ENCODE data around the gene GPC6.

Gene GPC6

DNA sequence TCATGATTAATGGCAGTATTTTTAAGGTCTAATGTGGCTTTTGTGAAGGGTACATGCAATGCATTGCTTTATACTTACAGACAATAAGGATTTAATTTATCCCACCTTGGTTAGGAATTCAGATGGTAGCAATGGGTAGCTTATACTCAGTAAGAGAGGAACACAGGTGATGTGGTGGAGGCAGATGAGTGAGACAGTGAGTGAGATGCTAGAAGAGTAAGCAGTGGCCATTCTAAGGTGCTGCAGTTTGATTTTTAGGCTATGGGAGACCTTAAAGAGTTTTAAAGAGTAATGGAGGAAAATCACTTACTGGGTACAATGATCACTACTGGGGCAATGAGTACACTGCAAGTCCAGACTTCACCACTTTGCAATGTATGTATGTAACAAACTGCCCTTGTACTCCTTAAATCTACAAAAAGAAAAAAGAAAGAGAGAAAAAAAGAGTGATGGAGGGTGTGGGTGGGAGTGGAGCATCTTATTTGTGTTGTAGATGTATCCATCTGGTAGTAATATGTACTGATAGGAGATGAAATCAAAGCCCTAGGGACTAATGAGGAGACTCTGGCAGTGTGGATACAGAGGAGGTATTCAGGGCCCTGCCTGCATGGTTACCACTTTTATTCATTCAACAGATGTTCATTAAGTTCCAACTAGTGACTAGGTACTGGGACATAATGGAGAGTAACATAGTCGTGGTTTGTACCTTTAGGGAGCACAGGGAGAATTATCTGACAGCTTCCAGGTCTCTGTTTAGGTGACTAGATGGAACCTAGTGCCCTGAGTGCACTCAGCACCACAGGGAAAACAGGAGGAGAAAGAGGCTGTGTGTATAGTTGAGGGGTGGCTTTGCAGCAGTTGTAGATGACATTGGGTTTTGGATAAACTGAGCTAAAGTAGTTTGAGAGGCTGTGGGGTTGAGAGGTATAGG is 99.0 kb downstream of the GPC6 start:
- no peak for DNase-seq

DNA sequence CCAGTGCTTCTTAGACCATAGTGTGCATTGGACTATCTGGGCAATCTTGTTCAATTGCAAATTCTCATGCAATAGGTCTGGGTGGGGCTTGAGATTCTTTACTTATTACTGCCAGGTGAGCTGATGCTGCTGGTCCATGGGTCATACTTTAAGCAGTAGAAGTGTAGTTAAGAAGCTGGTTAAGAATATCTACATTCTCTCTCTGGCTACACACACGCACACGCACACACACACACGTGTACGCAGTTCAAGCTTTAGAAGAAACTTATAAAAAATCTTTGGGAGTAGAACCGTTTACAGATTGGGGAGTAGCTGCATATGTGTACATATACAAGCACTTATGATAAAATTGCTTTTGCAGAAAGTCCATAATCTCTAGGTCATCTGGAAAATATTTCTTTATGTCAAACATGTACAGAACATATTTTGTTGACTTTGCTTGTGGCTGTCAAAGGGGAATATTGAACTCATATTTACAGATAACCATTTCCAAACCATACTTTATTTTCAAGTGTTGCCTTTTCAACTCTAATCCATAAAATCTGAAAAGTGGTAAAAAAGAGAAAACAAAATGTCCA is 99.7 kb downstream of the GPC6 start:
- no peak for DNase-seq

DNA sequence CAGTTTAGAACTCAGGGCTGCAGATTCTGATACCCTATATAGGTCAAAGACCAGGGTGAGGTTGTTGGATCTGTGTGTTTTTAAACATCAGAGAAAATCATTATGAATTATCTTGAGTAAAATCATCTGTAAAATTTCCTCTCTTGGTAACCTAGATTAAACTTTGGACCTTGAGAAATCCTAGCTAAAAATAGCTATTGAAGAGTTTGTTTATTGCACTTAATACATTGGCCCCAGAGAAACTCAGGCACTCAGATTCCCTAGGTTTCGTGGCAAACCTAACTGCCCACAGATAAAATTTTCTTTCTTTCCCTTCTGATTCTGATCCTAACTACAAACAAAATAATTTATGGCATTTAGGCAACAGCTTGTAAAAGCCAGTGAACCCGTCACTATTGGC is 102.3 kb downstream of the GPC6 start:
- DNase-seq = no peak

DNA sequence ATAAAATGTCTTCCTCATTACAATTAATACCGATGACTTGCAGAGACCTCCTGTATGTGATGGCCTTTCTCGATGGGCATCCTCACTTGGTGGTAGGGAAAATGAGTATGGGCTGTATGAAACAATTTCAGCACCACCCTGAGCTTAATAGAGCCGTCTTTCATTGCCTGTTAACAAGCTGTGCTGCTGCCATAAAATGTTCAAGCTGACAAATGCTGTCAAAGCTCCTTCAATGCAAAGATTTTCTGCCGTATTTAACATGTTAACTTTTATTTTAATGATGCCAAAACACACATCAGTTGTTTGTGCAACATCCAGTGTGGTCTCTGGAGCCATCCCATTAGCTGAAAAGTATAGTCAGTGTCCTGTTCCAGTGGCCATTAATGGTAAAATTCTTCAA is 110.1 kb downstream of the GPC6 start:
- no peak for DNase-seq

DNA sequence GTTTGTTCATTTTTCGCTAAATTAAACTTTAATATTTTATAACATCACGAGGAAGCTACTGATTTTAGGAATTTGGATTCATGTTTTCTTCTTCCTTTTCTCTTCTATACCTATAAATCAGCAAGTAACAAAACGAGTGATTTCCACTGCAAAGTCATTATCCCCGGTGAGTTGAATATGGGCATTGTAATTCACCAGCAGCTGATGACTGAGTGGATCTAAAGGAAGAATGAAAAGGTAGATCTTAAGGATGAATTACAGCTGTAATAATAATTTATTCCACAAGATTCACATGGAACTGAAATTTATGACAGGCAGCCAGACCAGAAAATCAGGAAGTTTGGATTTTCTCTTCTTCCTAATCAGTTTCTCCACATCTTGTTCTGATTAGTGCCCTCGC is 111.4 kb downstream of the GPC6 start:
- no peak for DNase-seq

DNA sequence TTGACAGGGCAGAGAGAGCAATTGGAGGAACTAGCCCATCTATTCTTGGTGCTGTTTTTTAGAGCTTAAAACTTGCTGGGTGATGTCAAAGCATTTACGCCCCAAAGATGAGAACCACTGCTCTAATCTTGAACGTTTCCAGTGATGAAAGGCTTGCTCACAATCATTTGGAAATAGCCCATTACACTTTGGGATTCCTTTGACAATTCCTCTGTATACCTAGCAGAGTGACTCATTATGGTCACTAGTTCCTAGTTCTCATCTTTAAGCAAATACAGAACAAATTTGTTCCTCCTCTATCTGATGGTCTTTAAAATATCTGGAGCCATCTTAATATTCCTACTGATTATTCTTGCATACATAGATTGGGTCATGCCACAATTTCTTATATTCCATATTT is 112.3 kb downstream of the GPC6 start:
- no peak for DNase-seq

DNA sequence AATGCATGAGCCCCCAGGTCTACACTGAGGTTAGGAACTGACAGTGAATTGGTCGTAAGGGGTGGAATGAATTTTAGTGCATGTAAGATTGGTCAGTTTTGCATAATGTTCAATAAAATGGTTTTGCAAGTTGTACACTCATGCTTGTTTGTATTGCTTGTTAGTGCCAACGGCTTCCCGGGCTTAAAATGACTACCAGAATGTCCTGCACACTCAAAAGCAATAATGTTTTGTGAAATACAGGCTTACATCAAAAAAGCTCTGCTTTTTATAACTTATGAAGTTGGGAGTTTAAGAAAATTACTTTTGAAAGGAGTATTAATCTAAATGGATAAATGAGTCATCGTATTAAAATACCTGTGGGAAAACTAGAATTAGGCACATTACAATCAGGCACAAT is 112.9 kb downstream of the GPC6 start:
- DNase-seq = no peak

DNA sequence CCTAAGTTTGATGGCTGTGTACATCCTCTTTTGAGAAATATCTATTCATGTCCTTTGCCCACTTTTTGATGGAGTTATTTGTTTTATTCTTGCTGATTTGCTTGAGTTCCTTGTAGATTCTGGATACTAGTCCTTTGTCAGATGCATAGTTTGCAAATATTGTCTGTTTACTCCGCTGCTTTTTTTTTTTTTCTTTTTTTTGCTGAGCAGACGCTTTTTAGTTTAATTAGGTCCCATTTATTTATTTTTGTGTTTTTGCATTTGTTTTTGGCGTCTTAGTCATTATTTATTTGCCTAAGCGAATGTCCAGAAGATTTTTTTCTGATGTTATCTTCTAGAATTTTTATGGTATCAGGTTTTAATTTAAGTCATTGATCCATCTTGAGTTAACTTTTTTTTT is 114.9 kb downstream of the GPC6 start:
- DNase-seq = no peak

DNA sequence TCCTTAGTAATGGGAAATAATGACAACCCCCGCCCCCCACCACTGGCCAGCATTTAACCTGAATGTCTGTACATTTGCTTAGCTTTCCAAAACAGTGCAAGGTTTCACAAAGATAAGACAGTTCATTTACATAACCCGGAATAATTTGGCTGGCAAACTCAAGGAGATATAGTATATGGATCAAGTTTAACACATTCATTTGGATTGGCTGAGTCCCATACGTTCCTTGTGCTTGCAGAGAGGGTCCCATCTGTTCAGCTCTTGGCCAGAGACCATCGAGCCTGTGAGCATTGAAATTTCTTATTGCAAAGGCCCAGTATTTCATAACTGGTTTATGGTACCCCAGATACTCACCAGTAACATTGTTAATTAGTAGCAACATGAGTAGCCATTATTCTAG is 116.5 kb downstream of the GPC6 start:
- DNase-seq = no peak

DNA sequence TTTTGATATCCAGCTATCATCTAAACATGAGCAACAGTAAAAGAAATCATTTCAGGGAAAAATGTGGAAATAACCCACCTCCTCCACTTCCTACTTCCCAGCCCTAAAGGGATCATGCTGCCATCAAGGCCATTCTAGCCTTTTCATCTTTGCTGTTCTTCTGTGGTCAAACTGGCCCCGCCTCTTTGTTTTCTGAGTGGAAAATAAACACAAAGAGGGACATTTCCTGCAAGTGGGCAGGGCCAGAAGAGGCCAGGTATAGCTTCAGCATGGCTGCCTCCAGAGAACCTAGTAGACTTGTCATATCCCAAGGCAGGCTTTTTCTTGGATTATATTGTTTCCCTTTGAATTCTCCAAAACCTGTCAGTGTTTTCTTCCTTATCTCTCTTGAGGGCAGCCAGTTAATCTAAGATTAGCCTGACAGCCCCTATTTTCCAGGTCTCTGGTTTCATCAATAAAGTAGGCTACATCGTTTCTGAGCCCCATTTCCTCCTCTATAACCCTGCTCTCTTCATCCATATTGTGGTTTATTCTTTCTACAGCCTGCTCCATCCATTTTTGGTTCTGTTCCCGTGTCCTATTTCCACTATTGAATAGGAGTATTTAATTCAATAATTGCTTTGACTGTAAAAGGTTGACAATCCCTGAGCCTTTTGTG is 117.6 kb downstream of the GPC6 start:
- no peak for DNase-seq

DNA sequence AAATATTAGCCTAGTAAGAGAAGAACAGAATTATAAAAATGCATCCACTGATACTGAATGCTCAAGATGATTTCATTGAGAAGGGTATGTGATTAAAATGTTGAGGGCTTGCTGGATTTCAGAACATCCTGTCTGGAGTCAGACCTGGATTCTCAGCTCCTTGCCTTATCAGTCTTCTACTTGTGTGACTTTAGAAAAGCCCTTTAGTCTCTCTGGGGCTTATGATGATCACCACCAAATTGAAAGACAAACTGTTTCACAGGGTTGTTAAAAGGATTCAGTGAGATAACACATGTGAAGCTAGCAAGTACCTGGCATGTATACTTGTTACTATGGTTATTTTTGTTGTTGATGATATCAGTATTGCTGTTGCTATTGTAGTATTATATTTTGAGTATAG is 118.4 kb downstream of the GPC6 start:
- DNase-seq = no peak

DNA sequence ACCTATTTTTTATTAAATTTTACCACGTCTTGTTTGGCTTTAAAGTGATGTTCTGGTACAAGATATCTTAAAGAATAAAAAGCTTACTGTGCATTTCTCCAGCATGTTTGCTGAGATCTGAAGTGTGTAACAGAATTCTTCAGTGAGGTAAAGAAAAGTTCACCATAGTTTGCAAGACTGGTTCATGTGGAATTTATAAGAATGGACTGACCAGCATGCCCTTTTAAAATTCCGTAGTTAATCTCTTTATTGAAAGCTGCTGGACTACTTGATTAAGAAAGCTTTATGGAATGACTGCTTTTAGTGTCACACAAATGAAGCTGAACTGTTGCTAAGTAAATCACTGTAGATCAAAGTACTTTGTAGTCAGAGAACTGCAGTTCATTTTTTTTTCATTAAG is 119.2 kb downstream of the GPC6 start:
- no peak for DNase-seq

DNA sequence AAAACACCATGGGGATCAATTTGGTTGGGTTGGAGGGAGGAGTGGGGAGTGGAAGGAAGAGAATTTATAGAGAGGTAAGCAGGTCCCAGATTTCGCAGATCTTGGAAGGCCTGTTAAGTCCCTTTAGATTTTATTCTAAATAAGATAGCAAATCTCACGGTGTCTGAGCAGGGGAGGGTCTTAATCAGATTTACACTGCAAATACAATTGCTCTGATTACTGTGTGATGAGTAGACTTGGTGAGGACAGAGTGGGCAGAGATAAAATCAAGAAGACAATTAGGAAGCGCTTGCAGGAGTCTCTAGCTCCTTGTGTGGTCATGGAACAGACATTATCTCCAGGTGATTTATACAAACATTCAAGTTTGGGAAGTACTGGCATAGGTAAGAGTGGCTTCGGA is 126.0 kb downstream of the GPC6 start:
- no peak for DNase-seq

DNA sequence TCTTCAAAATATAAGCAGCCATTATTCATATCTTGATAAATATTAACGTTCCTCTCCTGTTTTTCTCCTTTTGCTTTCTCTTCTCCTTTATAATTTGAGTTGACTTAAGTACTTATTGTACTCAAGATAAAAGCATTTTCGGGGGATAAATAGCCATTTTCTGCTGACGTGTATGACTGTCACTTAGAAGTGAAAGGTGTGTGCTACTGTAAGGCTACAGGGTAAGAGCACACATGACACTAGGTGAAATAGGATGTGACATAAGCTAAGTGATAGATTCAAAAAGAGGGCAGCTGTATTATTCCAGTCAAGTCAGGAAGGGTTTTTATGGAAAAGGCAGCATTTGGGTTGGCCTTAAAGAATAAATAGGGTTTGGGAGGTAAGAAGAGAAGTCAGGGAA is 128.5 kb downstream of the GPC6 start:
- no peak for DNase-seq

DNA sequence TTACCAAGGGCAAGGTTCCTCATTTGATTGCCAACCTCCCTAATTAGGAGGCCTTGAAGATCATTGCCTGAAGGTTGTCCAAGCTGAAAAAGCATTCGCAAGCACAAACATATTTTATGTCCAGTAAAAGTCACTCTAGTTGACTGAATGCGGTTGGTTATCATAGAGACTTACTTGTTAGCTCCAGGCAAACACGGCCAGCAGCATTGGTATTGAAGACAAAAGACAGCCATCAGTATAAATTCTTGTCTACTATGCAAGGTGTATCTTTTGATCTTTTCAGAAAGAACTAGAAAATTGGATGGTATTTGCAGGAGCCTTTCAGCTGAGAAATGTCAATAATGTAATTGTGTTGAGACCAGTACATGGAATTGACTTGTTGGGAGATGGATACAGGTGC is 129.9 kb downstream of the GPC6 start:
- no peak for DNase-seq

DNA sequence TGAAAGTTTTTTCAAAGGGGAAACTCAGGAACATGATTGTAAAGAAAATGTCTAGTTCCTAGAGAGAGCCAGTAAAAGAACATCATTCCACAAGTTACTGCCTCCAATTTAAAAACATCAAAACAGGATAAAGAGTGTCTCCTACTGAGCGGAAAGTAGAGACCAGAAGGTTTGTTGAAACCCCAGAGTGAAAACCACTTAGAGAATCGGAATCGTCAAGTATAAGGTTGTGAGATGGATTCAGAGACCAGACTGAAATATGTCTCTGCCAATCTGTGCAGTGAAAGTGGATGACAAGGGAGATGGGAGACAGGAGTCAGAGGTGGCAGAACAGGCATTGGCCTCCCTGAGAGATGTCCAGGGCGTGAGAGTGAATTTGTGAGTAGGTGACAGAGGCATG is 133.4 kb downstream of the GPC6 start:
- DNase-seq = no peak

DNA sequence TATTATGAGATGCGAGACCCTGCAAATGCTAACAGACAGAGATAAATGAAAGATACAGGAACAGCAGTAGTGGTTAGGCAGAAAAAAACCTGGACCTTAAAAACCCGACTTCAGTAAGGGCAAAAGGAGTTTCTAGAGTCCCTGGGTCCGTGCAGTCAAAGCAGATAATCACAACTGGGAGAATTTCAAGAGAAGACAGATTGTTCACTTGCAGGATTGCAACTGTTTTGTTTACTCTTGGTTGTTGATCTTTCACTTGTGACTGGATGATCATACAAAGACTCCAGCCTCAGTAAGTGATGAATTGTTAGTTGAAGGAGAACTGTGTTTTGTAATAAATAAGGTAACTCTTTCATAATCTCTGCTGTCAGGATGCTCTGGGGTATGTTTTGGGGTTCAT is 135.1 kb downstream of the GPC6 start:
- no peak for DNase-seq

DNA sequence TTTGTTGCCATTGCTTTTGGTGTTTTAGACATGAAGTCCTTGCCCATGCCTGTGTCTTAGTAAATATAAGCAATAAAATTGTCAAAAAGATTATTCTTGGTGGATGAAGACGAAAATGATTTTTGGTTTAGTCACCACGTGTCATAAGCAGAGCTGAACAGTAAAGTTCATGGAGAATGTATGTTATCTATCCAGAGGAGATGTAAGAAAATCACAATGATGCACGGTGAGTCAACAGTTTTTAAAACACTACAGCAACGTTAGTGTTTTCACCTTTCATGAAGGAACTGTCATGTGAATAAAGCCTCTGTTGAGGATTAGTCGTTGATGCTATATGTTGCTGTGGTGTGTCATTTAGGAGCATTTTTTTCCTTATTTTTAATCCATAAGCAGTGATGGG is 137.6 kb downstream of the GPC6 start:
- DNase-seq = no peak

DNA sequence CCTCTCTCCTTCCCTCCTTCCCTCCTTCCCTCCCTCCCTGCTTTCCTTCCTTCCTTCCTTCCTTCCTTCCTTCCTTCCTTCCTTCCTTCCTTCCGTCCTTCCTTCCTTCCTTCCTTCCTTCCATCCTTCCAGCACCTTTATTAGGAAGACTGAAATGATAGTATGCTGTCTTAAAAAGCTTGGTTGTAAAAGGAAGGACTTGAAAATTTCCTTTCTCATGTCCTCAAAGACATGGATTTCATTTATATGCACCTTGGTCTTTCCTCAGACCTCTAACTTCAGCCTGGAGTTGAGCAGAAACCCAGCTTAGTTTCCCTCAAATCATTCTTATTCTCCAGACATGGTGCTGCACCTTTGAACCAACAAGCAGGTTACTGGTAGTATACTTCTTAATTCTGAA is 141.7 kb downstream of the GPC6 start:
- no peak for DNase-seq

DNA sequence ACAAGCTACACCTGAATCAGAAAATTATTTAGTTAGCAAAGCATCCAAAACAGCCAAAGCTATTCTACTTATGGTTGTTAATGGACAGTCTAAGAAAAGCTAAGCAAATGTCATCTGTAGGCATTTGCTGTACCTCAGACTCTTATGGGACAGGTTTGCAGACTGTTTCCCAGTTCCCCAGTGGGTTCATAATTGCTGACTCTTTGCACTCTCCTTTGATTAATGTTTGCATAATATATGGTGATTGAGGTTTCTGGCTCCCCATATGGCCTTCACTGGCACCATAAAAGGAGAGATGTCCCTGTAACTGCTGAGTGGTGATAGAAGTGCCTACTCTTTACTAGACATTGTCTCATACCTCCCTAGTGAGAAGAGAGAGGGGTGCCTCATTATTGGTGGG is 142.1 kb downstream of the GPC6 start:
- no peak for DNase-seq

DNA sequence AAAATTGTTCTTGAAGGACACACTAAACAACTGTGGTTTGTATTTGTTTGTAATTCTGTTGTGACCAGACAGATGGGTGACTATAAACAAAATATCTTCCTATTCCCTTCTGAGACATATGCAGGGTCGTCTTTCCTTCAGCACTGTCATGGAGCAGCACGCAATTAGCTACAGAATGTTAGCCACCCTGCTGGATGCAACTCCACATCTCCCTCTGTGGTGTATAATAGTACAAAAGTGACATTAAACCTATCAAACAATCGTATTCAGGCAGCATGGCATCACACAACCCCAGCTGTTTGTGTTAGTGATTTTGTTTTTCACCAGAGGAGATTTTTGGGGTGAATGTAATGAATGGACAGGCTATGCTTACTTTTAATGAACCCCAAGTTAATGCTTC is 146.2 kb downstream of the GPC6 start:
- no peak for DNase-seq

DNA sequence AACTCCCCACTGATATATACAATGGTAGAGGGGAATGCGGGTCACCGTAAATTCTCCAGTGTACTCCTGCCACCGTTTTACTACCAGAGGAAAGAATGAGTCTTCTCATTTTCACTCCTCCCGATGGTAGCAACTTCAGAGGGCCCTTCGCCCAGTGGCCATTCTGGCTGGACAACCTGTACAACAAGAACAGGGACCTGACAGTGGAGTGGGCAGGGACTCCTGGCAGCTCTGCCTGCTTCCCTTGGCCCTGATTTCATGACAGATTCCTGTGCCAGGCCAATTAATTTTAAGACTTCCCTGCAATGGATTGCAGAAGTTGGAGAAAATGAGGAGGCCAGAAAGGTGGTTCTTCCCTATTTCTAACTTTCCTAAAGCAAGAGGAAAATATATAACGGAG is 148.9 kb downstream of the GPC6 start:
- no peak for DNase-seq

DNA sequence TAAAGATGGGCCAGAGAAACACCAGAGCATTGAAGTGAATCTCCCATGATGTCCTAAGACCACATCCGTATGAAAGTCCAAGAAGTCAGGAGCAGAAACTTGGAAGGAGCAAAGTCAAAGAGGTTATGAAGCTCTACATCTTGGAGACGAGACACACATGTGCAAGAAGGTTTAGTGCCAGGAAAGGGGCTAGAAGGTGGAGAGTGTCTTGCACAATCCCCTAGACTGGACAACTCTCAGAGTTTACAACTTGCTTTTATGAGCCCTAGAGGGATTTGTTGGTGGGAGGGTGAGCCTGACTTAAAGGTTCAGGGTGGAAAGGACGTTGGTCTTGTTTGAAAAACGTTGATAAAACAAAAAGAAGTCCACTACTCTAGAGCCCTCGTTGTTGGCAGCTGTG is 150.6 kb downstream of the GPC6 start:
- no peak for DNase-seq

DNA sequence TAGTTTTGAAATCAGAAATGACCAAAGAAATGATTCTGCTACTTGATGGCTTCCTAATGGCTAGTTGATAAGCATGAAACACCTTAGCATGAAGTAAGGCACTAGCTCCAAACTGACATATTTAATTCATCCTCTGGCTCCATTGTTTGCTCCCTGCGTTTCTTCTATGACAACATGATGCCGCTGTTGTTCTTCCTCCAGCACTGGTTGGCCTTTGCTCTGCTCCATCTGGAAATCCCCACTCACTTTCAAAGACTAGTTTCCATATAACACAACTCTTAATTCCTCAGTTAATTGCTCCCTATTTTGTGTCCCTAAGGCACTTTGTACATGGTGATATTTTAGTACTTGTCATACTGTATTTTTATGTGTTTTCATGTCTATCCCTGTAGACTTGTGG is 151.6 kb downstream of the GPC6 start:
- DNase-seq = no peak
